Bone marrow (tissue), 2 donors: Measurements from ENCODE around the gene GRIA4.

Experiments used
- DNase-seq, 2 donors: peaks; one replicate each; lab custom pipeline; 2025; lab: John Stamatoyannopoulos, UW

GRIA4 gene

GRCh38 chr11:105639527-105639926 lies 29.7 kb downstream of the GRIA4 start:
- DNase-seq: no peak

GRCh38 chr11:105641433-105641832 lies 31.6 kb downstream of the GRIA4 start:
- no peak for DNase-seq

GRCh38 chr11:105642870-105643269 lies 33.0 kb downstream of the GRIA4 start:
- DNase-seq: no peak

GRCh38 chr11:105644839-105645573 lies 35.1 kb downstream of the GRIA4 start:
- DNase-seq: no peak

GRCh38 chr11:105647780-105648179 lies 37.9 kb downstream of the GRIA4 start:
- DNase-seq: no peak

- DNase-seq: no peak
Measured at GRCh38 chr11:105648762-105649161, 38.9 kb downstream of the GRIA4 start.

- no peak for DNase-seq
Measured at GRCh38 chr11:105665281-105665680, 55.4 kb downstream of the GRIA4 start.

GRCh38 chr11:105667441-105667840 lies 57.6 kb downstream of the GRIA4 start:
- DNase-seq: no peak

- no peak for DNase-seq
Measured at GRCh38 chr11:105670811-105671210, 60.9 kb downstream of the GRIA4 start.

GRCh38 chr11:105673089-105673488 lies 63.2 kb downstream of the GRIA4 start:
- DNase-seq: no peak

- no peak for DNase-seq
Measured at GRCh38 chr11:105689631-105690030, 79.8 kb downstream of the GRIA4 start.

- no peak for DNase-seq
Measured at GRCh38 chr11:105690467-105690866, 80.6 kb downstream of the GRIA4 start.

GRCh38 chr11:105693075-105693759 lies 83.3 kb downstream of the GRIA4 start:
- no peak for DNase-seq

GRCh38 chr11:105696000-105696399 lies 86.1 kb downstream of the GRIA4 start:
- no peak for DNase-seq

GRCh38 chr11:105697291-105697690 lies 87.4 kb downstream of the GRIA4 start:
- no peak for DNase-seq

- DNase-seq: no peak
Measured at GRCh38 chr11:105699203-105699602, 89.3 kb downstream of the GRIA4 start.

- DNase-seq: no peak
Measured at GRCh38 chr11:105700271-105700670, 90.4 kb downstream of the GRIA4 start.

- no peak for DNase-seq
Measured at GRCh38 chr11:105701098-105701497, 91.2 kb downstream of the GRIA4 start.

GRCh38 chr11:105705786-105706530 lies 96.1 kb downstream of the GRIA4 start:
- DNase-seq: no peak

- DNase-seq: no peak
Measured at GRCh38 chr11:105713106-105713505, 103.2 kb downstream of the GRIA4 start.

GRCh38 chr11:105713696-105714095 lies 103.8 kb downstream of the GRIA4 start:
- DNase-seq: no peak

GRCh38 chr11:105718641-105719040 lies 108.8 kb downstream of the GRIA4 start:
- no peak for DNase-seq
